ENCODE results near the gene GRB7. TPM values are rescaled to one million over a fixed set of nuclear protein-coding genes. Genes with fewer than 3 reads are reported as not detected.

GRB7 gene
- total and polyA plus RNA-seq, 5 donors from 2014 or later: not detected

DNA sequence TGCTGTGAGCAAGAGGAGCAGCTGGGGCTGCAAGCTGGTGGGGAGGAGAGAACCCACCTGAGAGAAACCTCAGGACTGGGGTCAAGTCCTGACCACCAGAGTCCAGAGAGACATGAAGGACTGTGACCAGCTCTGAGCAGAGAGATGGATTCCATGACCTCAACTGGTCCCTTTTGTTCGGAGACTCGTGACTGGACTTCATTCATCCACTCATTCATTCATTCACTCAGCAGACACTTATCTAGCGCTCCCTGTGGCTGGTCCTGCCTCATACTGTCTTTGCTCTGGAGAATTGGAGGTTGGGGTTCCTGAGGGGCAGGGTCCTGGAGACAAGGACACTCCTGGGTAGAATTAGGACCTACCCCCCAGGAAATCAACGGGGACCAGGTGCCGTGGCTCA, 33.8 kb upstream of the GRB7 start:
- Histone ChIP-seq H3K9me3 (ENCODE audit: control insufficient read depth in 2 of 2, low read length in 2 of 2) (no peaks in the 10 kb centered on the region), H3K4me3 (ENCODE audit: low read depth, low read length) (no peak overlapping the region), H3K36me3 (ENCODE audit: control insufficient read depth, insufficient read depth, low read length) (no peaks in the 10 kb centered on the region), H3K27ac (ENCODE audit: insufficient read depth, low read length, poor library complexity, severe bottlenecking) (no peak overlapping the region), H3K27me3 (ENCODE audit: control insufficient read depth, insufficient read depth, low read length) (peaks cover 8% of the 10 kb centered on the region), H3K4me1 (ENCODE audit: control insufficient read depth, insufficient read depth, low read length, poor library complexity, severe bottlenecking) (peaks cover 25% of the 10 kb centered on the region)
- Mint-ChIP-seq H3K4me3 (no peak overlapping the region), H3K36me3 (no peaks in the 10 kb centered on the region), H3K27me3 (peaks cover 40% of the 10 kb centered on the region), H3K9me3 (peaks cover 0 to 3% (median 0%) of the 10 kb centered on the region in 7 donors), H3K27ac (no peak overlapping the region), H3K4me1 (peaks cover 6 to 57% (median 16%) of the 10 kb centered on the region in 4 donors)
- DNase-seq (no peak), ATAC-seq (ENCODE audit: low read depth in 2 of 2) (no peak)

GRCh38 chr17:39704821-39705551, 32.8 kb upstream of the GRB7 start:
- Histone ChIP-seq H3K4me3 (ENCODE audit: low read depth, low read length) (no peak overlapping the region), H3K27me3 (ENCODE audit: control insufficient read depth, insufficient read depth, low read length) (peaks cover 8% of the 10 kb centered on the region), H3K27ac (ENCODE audit: insufficient read depth, low read length, poor library complexity, severe bottlenecking) (no peak overlapping the region), H3K4me1 (ENCODE audit: control insufficient read depth, insufficient read depth, low read length, poor library complexity, severe bottlenecking) (peaks cover 23% of the 10 kb centered on the region), H3K36me3 (ENCODE audit: control insufficient read depth, insufficient read depth, low read length) (no peaks in the 10 kb centered on the region), H3K9me3 (ENCODE audit: control insufficient read depth in 2 of 2, low read length in 2 of 2) (no peaks in the 10 kb centered on the region)
- no peak for DNase-seq
- H3K4me1 Mint-ChIP-seq: peaks cover 6 to 55% (median 12%) of the 10 kb centered on the region in 4 donors
- H3K27ac Mint-ChIP-seq: peak overlapping the region in 2 of 3 donors; percentile 11 to 59
- H3K9me3 Mint-ChIP-seq: peaks cover 0 to 3% (median 0%) of the 10 kb centered on the region in 7 donors
- no peak for ATAC-seq (ENCODE audit: low read depth in 2 of 2)
- no peak overlapping the region for H3K4me3 Mint-ChIP-seq
- peaks cover 29% of the 10 kb centered on the region for H3K27me3 Mint-ChIP-seq
- no peaks in the 10 kb centered on the region for H3K36me3 Mint-ChIP-seq

DNA sequence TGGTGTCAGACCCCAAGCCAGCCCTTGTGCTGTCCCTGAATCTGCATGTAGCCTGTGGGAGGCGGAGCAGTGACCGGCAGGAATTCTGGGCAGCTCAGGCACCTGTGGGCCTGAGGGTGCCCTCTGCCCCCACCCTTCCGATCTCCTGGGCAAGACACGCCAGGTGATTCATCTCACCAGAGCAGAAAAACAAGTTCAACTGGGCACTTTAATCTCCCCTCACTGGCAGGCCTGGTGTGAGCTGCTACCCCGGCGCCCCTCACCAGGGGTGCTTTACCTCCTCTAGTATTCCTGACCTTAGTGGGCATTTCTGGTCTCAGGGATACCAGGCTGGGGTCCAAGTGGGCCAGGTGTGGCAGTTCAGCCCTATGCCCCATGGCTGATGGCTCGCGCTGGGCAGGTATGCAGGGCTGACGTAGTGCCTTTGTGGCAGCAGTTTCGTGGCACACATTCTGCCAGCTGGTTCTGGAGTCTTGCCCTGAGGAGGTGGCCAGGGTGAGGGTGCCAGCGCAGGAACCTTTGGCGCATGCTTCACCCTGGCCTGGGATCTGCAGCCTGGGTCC, 31.9 kb upstream of the GRB7 start:
- peaks cover 15% of the 10 kb centered on the region for H3K4me1 ChIP-seq (ENCODE audit: control insufficient read depth, insufficient read depth, low read length, poor library complexity, severe bottlenecking)
- H3K9me3 ChIP-seq (ENCODE audit: control insufficient read depth in 2 of 2, low read length in 2 of 2): no peaks in the 10 kb centered on the region
- peaks cover 0 to 3% (median 0%) of the 10 kb centered on the region in 7 donors for H3K9me3 Mint-ChIP-seq
- DNase-seq (no peak), ATAC-seq (ENCODE audit: low read depth in 2 of 2) (no peak)
- H3K27ac ChIP-seq (ENCODE audit: insufficient read depth, low read length, poor library complexity, severe bottlenecking): no peak overlapping the region
- H3K4me1 Mint-ChIP-seq: peaks cover 6 to 52% (median 12%) of the 10 kb centered on the region in 4 donors
- peaks cover 8% of the 10 kb centered on the region for H3K27me3 ChIP-seq (ENCODE audit: control insufficient read depth, insufficient read depth, low read length)
- no peak overlapping the region for H3K4me3 ChIP-seq (ENCODE audit: low read depth, low read length)
- peaks cover 24% of the 10 kb centered on the region for H3K27me3 Mint-ChIP-seq
- H3K4me3 Mint-ChIP-seq: no peak overlapping the region
- H3K36me3 Mint-ChIP-seq: no peaks in the 10 kb centered on the region
- no peaks in the 10 kb centered on the region for H3K36me3 ChIP-seq (ENCODE audit: control insufficient read depth, insufficient read depth, low read length)
- peak overlapping the region in 1 of 3 donors; percentile 84 for H3K27ac Mint-ChIP-seq

DNA sequence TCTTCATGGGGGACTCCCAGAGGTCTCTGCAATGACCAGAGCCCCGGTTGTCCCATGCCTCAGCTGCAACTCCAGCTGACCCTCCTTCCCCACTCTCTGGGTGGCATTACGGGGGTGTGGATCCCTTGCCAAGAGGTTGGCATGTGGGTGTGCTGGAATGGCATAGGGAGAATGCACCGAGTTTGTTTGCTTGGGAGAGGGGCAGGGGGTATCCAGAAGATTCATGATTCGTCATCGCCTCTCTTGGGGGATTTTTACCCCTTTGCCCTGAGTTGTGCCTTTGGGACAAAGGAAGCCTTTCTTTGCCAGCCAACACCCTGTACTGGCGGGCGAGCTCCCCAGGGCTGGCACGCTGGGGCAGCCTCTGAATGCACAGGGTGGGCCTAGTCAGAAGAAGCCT, 31.4 kb upstream of the GRB7 start:
- H3K36me3 Mint-ChIP-seq: no peaks in the 10 kb centered on the region
- DNase-seq (no peak), ATAC-seq (ENCODE audit: low read depth in 2 of 2) (no peak)
- H3K4me3 Mint-ChIP-seq: peak overlapping the region in 2 of 4 donors; percentile 25 to 79
- Histone ChIP-seq H3K27me3 (ENCODE audit: control insufficient read depth, insufficient read depth, low read length) (peaks cover 2% of the 10 kb centered on the region), H3K36me3 (ENCODE audit: control insufficient read depth, insufficient read depth, low read length) (no peaks in the 10 kb centered on the region), H3K4me1 (ENCODE audit: control insufficient read depth, insufficient read depth, low read length, poor library complexity, severe bottlenecking) (peaks cover 15% of the 10 kb centered on the region), H3K9me3 (ENCODE audit: control insufficient read depth in 2 of 2, low read length in 2 of 2) (no peaks in the 10 kb centered on the region), H3K27ac (ENCODE audit: insufficient read depth, low read length, poor library complexity, severe bottlenecking) (no peak overlapping the region), H3K4me3 (ENCODE audit: low read depth, low read length) (no peak overlapping the region)
- peaks cover 19% of the 10 kb centered on the region for H3K27me3 Mint-ChIP-seq
- H3K27ac Mint-ChIP-seq: peak overlapping the region in 1 of 3 donors; percentile 84
- H3K4me1 Mint-ChIP-seq: peaks cover 6 to 47% (median 12%) of the 10 kb centered on the region in 4 donors
- H3K9me3 Mint-ChIP-seq: peaks cover 0 to 2% (median 0%) of the 10 kb centered on the region in 7 donors

- DNase-seq (peak in 2 of 3 donors; percentile 38 to 88), ATAC-seq (ENCODE audit: low read depth in 2 of 2) (peak; percentile 72 to 86)
- Mint-ChIP-seq H3K9me3 (no peaks in the 10 kb centered on the region), H3K27me3 (peaks cover 15% of the 10 kb centered on the region), H3K36me3 (no peaks in the 10 kb centered on the region), H3K27ac (peak overlapping the region; percentile 84 to 95 (median 93)), H3K4me1 (peaks cover 6 to 45% (median 12%) of the 10 kb centered on the region in 4 donors), H3K4me3 (peak overlapping the region; percentile 25 to 79 (median 64))
- no peak overlapping the region for H3K27ac ChIP-seq (ENCODE audit: insufficient read depth, low read length, poor library complexity, severe bottlenecking)
- H3K9me3 ChIP-seq (ENCODE audit: control insufficient read depth in 2 of 2, low read length in 2 of 2): no peaks in the 10 kb centered on the region
- H3K4me1 ChIP-seq (ENCODE audit: control insufficient read depth, insufficient read depth, low read length, poor library complexity, severe bottlenecking): peaks cover 15% of the 10 kb centered on the region
- peak overlapping the region; percentile 30 for H3K4me3 ChIP-seq (ENCODE audit: low read depth, low read length)
- H3K36me3 ChIP-seq (ENCODE audit: control insufficient read depth, insufficient read depth, low read length): no peaks in the 10 kb centered on the region
- no peaks in the 10 kb centered on the region for H3K27me3 ChIP-seq (ENCODE audit: control insufficient read depth, insufficient read depth, low read length)
Observed at GRCh38 chr17:39706921-39707337, 30.8 kb upstream of the GRB7 start.

GRCh38 chr17:39709319-39709997, 28.3 kb upstream of the GRB7 start:
- Histone ChIP-seq H3K27me3 (ENCODE audit: control insufficient read depth, insufficient read depth, low read length) (no peaks in the 10 kb centered on the region), H3K4me1 (ENCODE audit: control insufficient read depth, insufficient read depth, low read length, poor library complexity, severe bottlenecking) (peaks cover 15% of the 10 kb centered on the region), H3K36me3 (ENCODE audit: control insufficient read depth, insufficient read depth, low read length) (no peaks in the 10 kb centered on the region), H3K27ac (ENCODE audit: insufficient read depth, low read length, poor library complexity, severe bottlenecking) (no peak overlapping the region), H3K9me3 (ENCODE audit: control insufficient read depth in 2 of 2, low read length in 2 of 2) (no peaks in the 10 kb centered on the region), H3K4me3 (ENCODE audit: low read depth, low read length) (no peak overlapping the region)
- DNase-seq (no peak), ATAC-seq (ENCODE audit: low read depth in 2 of 2) (no peak)
- peaks cover 6 to 41% (median 12%) of the 10 kb centered on the region in 4 donors for H3K4me1 Mint-ChIP-seq
- H3K9me3 Mint-ChIP-seq: no peaks in the 10 kb centered on the region
- no peaks in the 10 kb centered on the region for H3K36me3 Mint-ChIP-seq
- no peak overlapping the region for H3K4me3 Mint-ChIP-seq
- peaks cover 5% of the 10 kb centered on the region for H3K27me3 Mint-ChIP-seq
- H3K27ac Mint-ChIP-seq: no peak overlapping the region

DNA sequence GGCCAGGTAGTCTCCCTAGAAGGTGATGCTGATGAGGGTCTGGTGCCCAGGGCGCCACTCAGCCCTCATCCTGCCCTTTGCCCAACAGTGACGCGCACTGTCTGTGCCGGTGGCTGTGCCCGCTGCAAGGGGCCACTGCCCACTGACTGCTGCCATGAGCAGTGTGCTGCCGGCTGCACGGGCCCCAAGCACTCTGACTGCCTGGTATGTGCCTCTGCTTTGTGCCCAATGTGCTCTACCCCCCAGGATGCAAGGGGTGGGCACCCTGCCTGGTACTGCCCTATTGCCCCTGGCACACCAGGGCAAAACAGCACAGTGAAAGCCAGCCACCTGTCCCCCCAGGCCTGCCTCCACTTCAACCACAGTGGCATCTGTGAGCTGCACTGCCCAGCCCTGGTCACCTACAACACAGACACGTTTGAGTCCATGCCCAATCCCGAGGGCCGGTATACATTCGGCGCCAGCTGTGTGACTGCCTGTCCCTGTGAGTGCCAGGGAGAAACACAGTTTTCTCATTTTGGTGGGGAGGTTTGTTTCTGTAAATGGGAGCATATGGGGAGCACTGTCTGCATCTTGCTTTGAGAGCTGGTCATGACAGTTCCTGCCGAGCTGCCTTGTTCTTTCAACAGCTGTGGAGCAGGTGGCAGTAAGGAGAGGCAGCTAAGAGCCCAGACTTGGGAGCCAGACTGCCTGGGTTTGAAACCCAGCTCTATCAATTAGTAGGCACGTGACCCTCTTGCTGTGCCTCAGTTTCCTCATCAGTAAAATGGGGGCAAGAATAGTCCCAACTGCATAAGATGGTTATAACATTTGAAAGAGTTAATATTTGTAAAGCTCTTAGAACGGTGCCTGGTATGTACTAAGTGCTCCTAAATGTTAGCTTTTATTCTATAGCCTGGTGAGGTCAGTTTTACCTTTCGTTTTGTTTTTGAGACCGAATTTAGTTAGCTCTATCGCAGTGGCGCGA, 27.5 kb upstream of the GRB7 start:
- Histone ChIP-seq H3K27ac (ENCODE audit: insufficient read depth, low read length, poor library complexity, severe bottlenecking) (no peak overlapping the region), H3K9me3 (ENCODE audit: control insufficient read depth in 2 of 2, low read length in 2 of 2) (no peaks in the 10 kb centered on the region), H3K27me3 (ENCODE audit: control insufficient read depth, insufficient read depth, low read length) (no peaks in the 10 kb centered on the region), H3K4me1 (ENCODE audit: control insufficient read depth, insufficient read depth, low read length, poor library complexity, severe bottlenecking) (peaks cover 15% of the 10 kb centered on the region), H3K4me3 (ENCODE audit: low read depth, low read length) (no peak overlapping the region), H3K36me3 (ENCODE audit: control insufficient read depth, insufficient read depth, low read length) (no peaks in the 10 kb centered on the region)
- ATAC-seq (ENCODE audit: low read depth in 2 of 2) (no peak), DNase-seq (no peak)
- no peak overlapping the region for H3K4me3 Mint-ChIP-seq
- H3K27me3 Mint-ChIP-seq: peaks cover 9% of the 10 kb centered on the region
- H3K9me3 Mint-ChIP-seq: no peaks in the 10 kb centered on the region
- H3K27ac Mint-ChIP-seq: no peak overlapping the region
- H3K4me1 Mint-ChIP-seq: peaks cover 6 to 37% (median 10%) of the 10 kb centered on the region in 4 donors
- no peaks in the 10 kb centered on the region for H3K36me3 Mint-ChIP-seq

All from CD4-positive, CD25-positive, alpha-beta regulatory T cell (primary cell).